Measurements from ENCODE around the gene FAM171A2.

FAM171A2 gene

GRCh38 chr17:44318077-44318892 lies 45.4 kb downstream of the FAM171A2 start:
- CTCF ChIA-PET, result interaction anchor here (1.5 to 2.6 kb wide), 5 partner anchors 9 to 108 kb away, joined by 4 to 12 read pairs (median 6); no protein-coding TSS in a partner anchor

GRCh38 chr17:44317545-44317944 lies 46.1 kb downstream of the FAM171A2 start:
- POLR2A ChIA-PET, result no interaction called here
- no peak for TF ChIP-seq CTCF (IDR thresholded peaks at IDR 0.05; ENCODE audit: control extremely low read depth, extremely low read depth, low read depth, missing control alignments)
- no peak for DNase-seq (ENCODE audit: extremely low spot score)
- CTCF ChIA-PET, result interaction anchor here (1.5 to 2.6 kb wide), 5 partner anchors 9 to 107 kb away, joined by 4 to 12 read pairs (median 6); no protein-coding TSS in a partner anchor

More at GRCh38 chr17:44318077-44318892, 45.4 kb downstream of the FAM171A2 start:
- POLR2A ChIA-PET, result interaction anchor here (0.6 kb wide), 1 partner anchor 41 kb away, joined by 4 read pairs; no protein-coding TSS in a partner anchor
- DNase-seq (ENCODE audit: extremely low spot score), result no peak
- TF ChIP-seq CTCF (IDR thresholded peaks at IDR 0.05; ENCODE audit: control extremely low read depth, extremely low read depth, low read depth, missing control alignments), result no peak

GRCh38 chr17:44315760-44316731 lies 47.6 kb downstream of the FAM171A2 start:
- TF ChIP-seq CTCF (IDR thresholded peaks at IDR 0.05; ENCODE audit: control extremely low read depth, extremely low read depth, low read depth, missing control alignments), result no peak
- ChIA-PET CTCF (interaction anchor here (0.6 to 2.6 kb wide), 8 partner anchors 12 to 112 kb away, joined by 3 to 12 read pairs (median 3); no protein-coding TSS in a partner anchor), POLR2A (interaction anchor here (0.6 to 1.3 kb wide), 4 partner anchors 92 to 243 kb away, joined by 3 to 6 read pairs (median 4); partner anchors contain the start of gene ATXN7L3)
- no peak for DNase-seq (ENCODE audit: extremely low spot score)

GRCh38 chr17:44314869-44315661 lies 48.6 kb downstream of the FAM171A2 start:
- DNase-seq (ENCODE audit: extremely low spot score), result peak; percentile 70
- TF ChIP-seq CTCF (IDR thresholded peaks at IDR 0.05; ENCODE audit: control extremely low read depth, extremely low read depth, low read depth, missing control alignments), result no peak
- ChIA-PET CTCF (interaction anchor here (2.0 kb wide), 1 partner anchor 16 kb away, joined by 6 read pairs; no protein-coding TSS in a partner anchor), POLR2A (interaction anchor here (0.6 kb wide), 2 partner anchors 9 to 98 kb away, joined by 3 to 5 read pairs; no protein-coding TSS in a partner anchor)

GRCh38 chr17:44314524-44314868 lies 49.2 kb downstream of the FAM171A2 start:
- no peak for DNase-seq (ENCODE audit: extremely low spot score)
- CTCF ChIA-PET, result interaction anchor here (1.6 kb wide), 1 partner anchor 16 kb away, joined by 3 read pairs; no protein-coding TSS in a partner anchor
- TF ChIP-seq CTCF (IDR thresholded peaks at IDR 0.05; ENCODE audit: control extremely low read depth, extremely low read depth, low read depth, missing control alignments), result no peak
- POLR2A ChIA-PET, result interaction anchor here (0.6 kb wide), 2 partner anchors 9 to 97 kb away, joined by 3 to 5 read pairs; no protein-coding TSS in a partner anchor
